ENCODE results near the gene COL16A1. TPM values are rescaled to one million over a fixed set of nuclear protein-coding genes. Genes with fewer than 3 reads are reported as not detected.

Gene COL16A1
- total RNA-seq, 1 donor from 2014 or later: 11.8 TPM

- H3K36me3 ChIP-seq: peaks cover 7% of the 10 kb centered on the region
- H3K4me1 ChIP-seq: no peaks in the 10 kb centered on the region
- no peak overlapping the region for H3K27ac ChIP-seq
- intact Hi-C loops (cut with DNase I): no loop called here
- no peak overlapping the region for H3K4me3 ChIP-seq
- H3K9me3 ChIP-seq: no peaks in the 10 kb centered on the region
- no peak for DNase-seq
- TF ChIP-seq CTCF (IDR thresholded peaks at IDR 0.05): no peak
- no peak for ATAC-seq
- peaks cover 15% of the 10 kb centered on the region for H3K27me3 ChIP-seq (ENCODE audit: low read depth)
Observed at GRCh38 chr1:31681415-31681814, 22.4 kb downstream of the COL16A1 start.

- H3K36me3 ChIP-seq: peaks cover 7% of the 10 kb centered on the region
- H3K27ac ChIP-seq: no peak overlapping the region
- no peak overlapping the region for H3K4me3 ChIP-seq
- H3K4me1 ChIP-seq: no peaks in the 10 kb centered on the region
- no peak for TF ChIP-seq CTCF (IDR thresholded peaks at IDR 0.05)
- no peak for DNase-seq
- peaks cover 13% of the 10 kb centered on the region for H3K27me3 ChIP-seq (ENCODE audit: low read depth)
- intact Hi-C loops (cut with DNase I): no loop called here
- H3K9me3 ChIP-seq: no peaks in the 10 kb centered on the region
- ATAC-seq: no peak
Observed at GRCh38 chr1:31679676-31680230, 24.1 kb downstream of the COL16A1 start.

GRCh38 chr1:31679091-31679490 is 24.7 kb downstream of the COL16A1 start:
- Histone ChIP-seq H3K27ac (no peak overlapping the region), H3K36me3 (peaks cover 7% of the 10 kb centered on the region), H3K27me3 (ENCODE audit: low read depth) (peaks cover 6% of the 10 kb centered on the region), H3K4me3 (no peak overlapping the region), H3K9me3 (no peaks in the 10 kb centered on the region), H3K4me1 (no peaks in the 10 kb centered on the region)
- ATAC-seq (no peak), DNase-seq (no peak)
- TF ChIP-seq CTCF (IDR thresholded peaks at IDR 0.05): no peak
- intact Hi-C loops (cut with DNase I): no loop called here

GRCh38 chr1:31678681-31679080 is 25.1 kb downstream of the COL16A1 start:
- DNase-seq (no peak), ATAC-seq (no peak)
- Histone ChIP-seq H3K4me3 (no peak overlapping the region), H3K36me3 (peaks cover 7% of the 10 kb centered on the region), H3K27me3 (ENCODE audit: low read depth) (peaks cover 6% of the 10 kb centered on the region), H3K4me1 (no peaks in the 10 kb centered on the region), H3K9me3 (no peaks in the 10 kb centered on the region), H3K27ac (no peak overlapping the region)
- intact Hi-C loops (cut with DNase I): no loop called here
- no peak for TF ChIP-seq CTCF (IDR thresholded peaks at IDR 0.05)

- Histone ChIP-seq H3K9me3 (no peaks in the 10 kb centered on the region), H3K36me3 (peaks cover 7% of the 10 kb centered on the region), H3K27ac (no peak overlapping the region), H3K4me3 (no peak overlapping the region), H3K4me1 (no peaks in the 10 kb centered on the region), H3K27me3 (ENCODE audit: low read depth) (no peaks in the 10 kb centered on the region)
- intact Hi-C loops (cut with DNase I): no loop called here
- ATAC-seq: no peak
- no peak for TF ChIP-seq CTCF (IDR thresholded peaks at IDR 0.05)
- DNase-seq: no peak
Observed at GRCh38 chr1:31677949-31678348, 25.9 kb downstream of the COL16A1 start.

- intact Hi-C loops (cut with DNase I): no loop called here
- no peak overlapping the region for H3K27ac ChIP-seq
- no peak overlapping the region for H3K4me3 ChIP-seq
- no peaks in the 10 kb centered on the region for H3K4me1 ChIP-seq
- no peaks in the 10 kb centered on the region for H3K9me3 ChIP-seq
- H3K27me3 ChIP-seq (ENCODE audit: low read depth): no peaks in the 10 kb centered on the region
- DNase-seq (no peak), ATAC-seq (no peak)
- TF ChIP-seq CTCF (IDR thresholded peaks at IDR 0.05): no peak
- peaks cover 1% of the 10 kb centered on the region for H3K36me3 ChIP-seq
Observed at GRCh38 chr1:31677401-31677800, 26.4 kb downstream of the COL16A1 start.
